GM12864 (cell line): ENCODE data around the gene LHX8.
"Not testable (repeated sequence)": the region's sequence is repeated elsewhere in the genome, so short reads cannot be mapped to it uniquely, and the experiment has no call there.

Source experiments
- DNase-seq: peaks from one replicate; pipeline ENCODE4 v3.0.0-alpha.2; 2011; ENCODE audit warnings: low read depth
- H3K4me3 ChIP-seq: 2 replicates; pipeline ENCODE4 v1.5.1; 2011; ENCODE audit warnings: mild to moderate bottlenecking, low read depth, low read length, control low read depth
- TF ChIP-seq, protein P1 (sequence below): IDR thresholded peaks from 2 replicates; pipeline ENCODE4 v1.5.1; 2011; ENCODE audit warnings: low read depth, mild to moderate bottlenecking, moderate library complexity, low read length, control low read depth, inconsistent platforms; ENCODE audit errors: missing control alignments

Gene LHX8

GRCh38 chr1:75133750-75134646 is at the start of gene LHX8:
TSS of gene LHX8 (plus strand) at chr1:75134388. CDS start at chr1:75136615, 2,227 bp downstream.
- TF ChIP-seq, protein P1, sequence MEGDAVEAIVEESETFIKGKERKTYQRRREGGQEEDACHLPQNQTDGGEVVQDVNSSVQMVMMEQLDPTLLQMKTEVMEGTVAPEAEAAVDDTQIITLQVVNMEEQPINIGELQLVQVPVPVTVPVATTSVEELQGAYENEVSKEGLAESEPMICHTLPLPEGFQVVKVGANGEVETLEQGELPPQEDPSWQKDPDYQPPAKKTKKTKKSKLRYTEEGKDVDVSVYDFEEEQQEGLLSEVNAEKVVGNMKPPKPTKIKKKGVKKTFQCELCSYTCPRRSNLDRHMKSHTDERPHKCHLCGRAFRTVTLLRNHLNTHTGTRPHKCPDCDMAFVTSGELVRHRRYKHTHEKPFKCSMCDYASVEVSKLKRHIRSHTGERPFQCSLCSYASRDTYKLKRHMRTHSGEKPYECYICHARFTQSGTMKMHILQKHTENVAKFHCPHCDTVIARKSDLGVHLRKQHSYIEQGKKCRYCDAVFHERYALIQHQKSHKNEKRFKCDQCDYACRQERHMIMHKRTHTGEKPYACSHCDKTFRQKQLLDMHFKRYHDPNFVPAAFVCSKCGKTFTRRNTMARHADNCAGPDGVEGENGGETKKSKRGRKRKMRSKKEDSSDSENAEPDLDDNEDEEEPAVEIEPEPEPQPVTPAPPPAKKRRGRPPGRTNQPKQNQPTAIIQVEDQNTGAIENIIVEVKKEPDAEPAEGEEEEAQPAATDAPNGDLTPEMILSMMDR, result no peak
- peak within 1 kb of the TSS; percentile 45 for H3K4me3 ChIP-seq
- peak; percentile 12 for DNase-seq

DNA sequence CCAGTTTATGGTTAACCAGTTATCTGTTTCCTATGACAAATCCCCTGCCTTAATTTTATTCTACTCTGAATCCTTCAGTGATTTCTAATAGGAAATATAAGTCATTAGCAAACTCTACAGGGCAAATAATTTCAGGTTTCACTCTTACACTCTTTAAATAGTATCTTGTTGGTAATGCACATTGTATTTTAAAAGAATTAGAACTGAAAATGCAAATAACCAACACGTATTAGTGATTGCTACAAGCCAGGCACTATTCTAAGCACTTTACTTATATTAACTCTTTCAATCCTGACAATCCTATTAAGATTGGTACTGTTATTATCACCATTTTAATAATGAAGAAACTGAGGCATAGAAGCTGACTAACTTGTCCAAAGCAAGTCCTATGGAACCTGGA is 48.3 kb upstream of the LHX8 start:
- TF ChIP-seq, protein P1, result no peak
- H3K4me3 ChIP-seq, result no peak overlapping the region
- no peak for DNase-seq

DNA sequence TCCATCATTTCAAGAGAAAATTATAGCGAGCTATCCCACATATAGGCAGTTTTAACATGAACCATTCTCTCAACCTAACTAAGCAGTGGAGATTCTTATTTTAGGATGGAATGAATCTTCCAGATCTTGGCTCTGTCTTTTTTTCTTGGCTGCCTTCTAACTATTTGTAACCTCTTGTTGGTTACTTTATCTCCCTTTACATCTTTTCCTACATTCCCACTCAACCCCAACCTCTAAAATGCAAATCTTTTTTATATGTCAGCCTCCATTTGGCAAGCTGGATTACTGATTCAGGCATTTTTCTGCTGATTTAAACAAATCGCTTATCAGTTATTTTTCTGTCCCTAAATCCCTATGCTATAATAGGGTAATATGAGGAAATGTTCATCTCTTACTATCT is 46.9 kb upstream of the LHX8 start:
- TF ChIP-seq, protein P1, result no peak

GRCh38 chr1:75092141-75092540 is 42.0 kb upstream of the LHX8 start:
- no peak overlapping the region for H3K4me3 ChIP-seq
- no peak for DNase-seq
- TF ChIP-seq, protein P1, result no peak

More for the DNA sequence above, 46.9 kb upstream of the LHX8 start:
- H3K4me3 ChIP-seq, result no peak overlapping the region
- DNase-seq, result no peak

- DNase-seq, result no peak
- no peak overlapping the region for H3K4me3 ChIP-seq
- TF ChIP-seq, protein P1, result no peak
Measured at GRCh38 chr1:75097654-75098053, 36.5 kb upstream of the LHX8 start.

DNA sequence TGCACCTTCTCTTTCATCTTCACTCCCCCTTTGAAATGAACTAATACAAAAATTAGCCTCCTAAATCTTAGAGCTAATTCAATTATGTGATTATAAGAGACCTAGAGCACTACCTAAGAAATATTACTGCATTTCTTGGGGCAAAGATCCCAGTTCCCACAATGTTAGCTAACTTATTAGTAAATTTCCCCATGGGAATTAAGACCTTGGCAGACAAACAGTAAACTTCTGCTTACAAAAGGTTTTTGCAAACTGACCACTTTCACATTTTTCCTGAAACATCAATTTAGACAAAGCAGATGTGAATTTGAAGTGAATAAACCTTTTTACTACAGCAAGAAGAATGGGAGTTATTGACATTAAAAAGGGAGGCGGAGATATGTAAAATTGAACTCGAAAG is 34.6 kb upstream of the LHX8 start:
- H3K4me3 ChIP-seq, result no peak overlapping the region
- no peak for DNase-seq
- TF ChIP-seq, protein P1, result no peak

DNA sequence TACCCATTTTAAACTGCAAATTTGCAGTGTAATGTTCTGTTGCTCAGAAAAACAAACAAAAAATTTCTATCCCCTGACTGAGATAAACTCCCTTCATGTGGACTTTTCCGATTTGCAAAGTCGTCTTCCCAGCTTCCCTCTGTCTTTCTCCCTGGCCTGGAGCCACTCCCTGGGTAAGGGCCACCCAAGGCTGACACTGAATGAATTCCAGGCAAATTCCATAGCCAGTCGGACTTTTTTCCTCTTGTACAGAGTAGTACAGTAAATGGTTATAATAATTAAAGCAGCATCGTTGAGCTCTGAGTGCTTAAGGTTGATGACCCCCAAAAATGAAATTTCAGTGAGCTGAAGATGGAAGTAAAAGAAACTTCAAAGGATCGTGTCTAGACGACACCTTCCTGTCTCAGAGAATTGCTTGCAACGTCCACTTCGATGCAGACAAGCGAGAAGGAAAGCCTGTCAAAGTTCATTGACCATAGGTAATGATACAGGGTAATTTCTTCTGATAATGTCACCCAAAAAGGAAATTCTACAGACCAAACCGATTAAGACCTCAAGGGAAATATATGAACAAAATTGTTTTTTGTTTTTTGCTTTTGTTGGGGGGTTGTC is 33.6 kb upstream of the LHX8 start:
- H3K4me3 ChIP-seq, result no peak overlapping the region
- TF ChIP-seq, protein P1, result no peak
- DNase-seq, result no peak

- not testable (repeated sequence) for H3K4me3 ChIP-seq, DNase-seq
Measured at GRCh38 chr1:75112362-75112951, 21.7 kb upstream of the LHX8 start.
